ENCODE data around the gene GALNT4.

Gene GALNT4

DNA sequence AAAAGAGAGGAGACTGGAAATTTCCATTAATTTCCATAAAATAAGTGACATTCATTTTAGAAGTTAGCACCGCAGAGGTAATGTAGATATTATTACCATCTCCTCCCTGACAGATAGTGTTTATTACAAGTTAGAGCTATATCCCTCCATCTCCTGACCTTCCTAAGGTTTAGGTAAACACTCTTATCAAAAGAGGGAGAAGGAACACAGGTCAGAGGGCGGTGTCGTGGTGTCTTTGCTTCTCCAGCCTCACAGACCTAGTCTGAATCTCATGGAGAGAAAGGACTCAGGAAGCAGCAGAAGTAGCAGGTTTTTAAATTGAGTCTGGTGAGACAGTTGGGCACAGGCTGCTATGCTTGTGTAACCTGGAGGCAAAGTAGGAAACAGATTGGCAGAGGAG lies 12.8 kb upstream of the GALNT4 start:
- DNase-seq (ENCODE audit: low read depth in 1 of 2, low spot score in 1 of 2): no peak

DNA sequence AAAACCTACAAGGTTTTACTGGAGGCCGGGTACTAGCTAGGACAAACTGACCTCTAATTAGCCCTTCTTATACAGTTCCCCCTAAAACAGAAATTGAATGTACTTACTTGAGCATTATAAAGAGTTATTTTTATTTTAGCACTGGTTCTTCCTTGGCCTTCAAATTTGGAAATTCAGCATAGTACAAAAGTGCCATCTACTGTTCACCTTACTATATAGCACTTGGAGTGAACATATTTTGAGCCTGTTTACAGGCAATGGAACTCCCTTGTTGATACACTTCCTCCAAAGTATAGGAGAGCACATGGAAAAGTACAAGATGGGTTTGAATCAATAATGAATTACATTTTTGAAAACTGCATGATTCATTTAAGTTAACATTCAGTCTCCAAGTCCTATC lies 5.1 kb upstream of the GALNT4 start:
- no peak for DNase-seq (ENCODE audit: low read depth in 1 of 2, low spot score in 1 of 2)

DNA sequence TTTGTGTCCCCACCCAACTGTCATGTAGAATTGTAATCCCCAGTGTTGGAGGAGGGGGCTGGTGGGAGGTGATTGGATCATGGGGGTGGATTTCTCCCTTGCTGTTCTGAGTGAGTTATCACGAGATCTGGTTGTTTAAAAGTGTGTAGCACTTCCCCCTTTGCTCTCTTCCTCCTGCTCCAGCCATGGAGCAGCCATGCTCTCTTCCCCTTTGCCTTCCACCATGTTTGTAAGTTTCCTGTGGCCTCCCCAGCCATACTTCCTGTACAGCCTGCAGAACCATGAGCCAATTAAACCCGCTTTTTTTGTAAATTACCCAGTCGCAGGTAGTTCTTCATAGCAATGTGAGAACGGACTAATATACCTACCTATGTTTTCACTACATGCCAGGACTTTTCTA lies 3.8 kb upstream of the GALNT4 start:
- DNase-seq (ENCODE audit: low read depth in 1 of 2, low spot score in 1 of 2): no peak

DNA sequence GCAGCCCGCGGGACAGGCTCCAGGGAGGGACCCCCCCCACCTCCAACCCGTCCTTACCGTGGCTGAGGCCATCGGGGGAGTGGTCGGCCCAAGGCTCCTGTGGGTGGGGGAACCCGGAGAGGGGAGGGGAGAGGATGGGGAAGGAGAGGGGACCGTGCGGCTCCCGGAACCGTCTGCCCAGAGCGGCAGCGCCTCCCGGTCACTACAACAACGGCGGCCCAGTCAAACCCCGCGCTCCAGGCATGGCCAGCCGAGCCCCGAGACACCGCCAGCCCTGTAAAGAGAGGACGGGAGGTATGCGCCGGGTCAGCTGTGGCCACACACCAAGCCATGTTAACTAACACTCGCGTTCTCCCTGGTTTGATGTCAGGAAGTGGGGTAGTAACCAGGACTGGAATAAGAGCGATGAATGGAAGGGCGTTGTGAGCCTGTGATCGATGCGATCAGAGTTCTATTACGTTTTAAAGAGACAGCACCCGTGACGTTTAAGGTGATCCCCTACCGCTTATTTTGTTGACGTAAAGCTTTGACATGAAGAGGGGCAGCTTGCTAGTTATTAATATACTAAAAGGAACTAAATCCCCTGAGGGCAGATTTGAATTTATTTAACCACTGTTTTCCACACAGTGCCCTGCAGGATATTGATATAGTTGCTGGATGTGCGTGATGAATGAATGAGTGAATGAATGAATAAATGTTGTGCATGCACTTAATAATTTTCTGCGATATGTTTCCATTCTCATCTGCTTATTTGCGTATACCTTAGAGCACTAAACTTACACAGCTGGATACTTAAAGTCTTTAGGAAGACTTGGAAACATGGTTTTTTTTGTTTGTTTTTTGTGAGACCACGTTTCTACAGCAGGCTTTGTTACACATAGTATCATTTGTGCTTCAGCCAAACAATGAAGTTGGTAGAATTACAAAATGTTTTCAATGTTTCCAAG lies 1.5 kb upstream of the GALNT4 start, which contains the start of gene POC1B:
TSS of gene POC1B (minus strand) at position 224 of the 947 bp plus-strand sequence. CDS start at position 72, 152 bp downstream.
- DNase-seq (ENCODE audit: low read depth in 1 of 2, low spot score in 1 of 2): peak; percentile 35 to 63

DNA sequence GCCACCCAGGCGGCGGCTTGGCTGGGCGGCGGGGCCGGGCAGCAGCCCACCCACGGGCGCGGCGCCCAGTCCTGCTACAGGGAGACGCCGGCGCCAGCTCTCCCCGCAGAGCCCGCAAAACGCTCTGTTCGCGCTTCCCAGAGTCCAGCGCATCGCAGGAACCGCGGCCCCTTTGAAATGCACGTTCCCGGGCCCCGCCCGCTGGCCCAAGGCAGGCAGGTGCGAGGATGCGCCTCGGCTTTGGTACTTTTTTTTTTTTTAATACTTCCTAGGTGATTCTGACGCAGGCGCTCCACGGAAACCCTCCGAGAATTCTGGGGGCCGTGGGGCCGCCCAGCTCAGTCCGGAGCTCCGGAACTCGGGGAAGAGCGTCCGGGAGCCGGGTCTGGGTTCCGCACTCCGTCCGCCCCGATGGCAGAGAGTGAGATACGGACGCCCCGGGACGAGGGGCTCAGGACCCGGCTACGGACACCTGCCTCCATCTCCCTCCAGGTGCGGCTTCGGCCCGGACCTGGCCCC lies 768 bp upstream of the GALNT4 start:
- peak; percentile 12 to 22 for DNase-seq (ENCODE audit: low read depth in 1 of 2, low spot score in 1 of 2)

DNA sequence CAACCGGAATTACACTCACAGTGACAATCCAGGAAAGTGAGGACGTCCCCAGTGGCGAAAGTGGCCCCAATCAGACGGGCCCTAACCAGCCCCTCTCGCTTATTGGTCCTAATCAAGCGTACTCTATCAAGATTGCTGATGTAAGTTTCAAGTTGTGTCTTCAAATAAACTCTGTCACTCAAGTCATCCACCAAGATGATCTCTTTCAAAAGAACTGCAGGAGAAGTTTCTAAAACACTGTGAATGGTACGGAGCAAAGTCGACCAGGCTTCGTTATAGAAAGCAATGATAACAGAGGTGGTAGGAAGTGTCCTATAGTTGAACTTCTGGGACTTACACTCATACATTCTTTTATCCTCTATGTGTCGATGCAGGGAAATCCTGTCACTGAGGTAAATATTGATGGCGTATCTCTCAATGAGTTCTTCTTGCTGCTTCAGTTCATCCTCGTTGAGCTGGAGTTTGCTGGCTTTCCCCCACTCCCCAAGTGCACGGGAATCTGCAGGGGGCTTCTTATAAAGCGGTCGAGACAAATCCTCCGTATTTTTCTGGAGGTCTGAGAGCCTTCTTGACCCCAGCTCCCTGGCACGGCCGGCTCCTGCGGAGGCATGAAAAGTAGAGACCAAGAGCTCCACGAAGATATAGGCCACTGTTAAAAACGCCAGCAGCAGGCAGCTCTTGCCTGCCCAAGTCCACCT lies 604 bp downstream of the GALNT4 start:
- no peak for DNase-seq (ENCODE audit: low read depth in 1 of 2, low spot score in 1 of 2)

DNA sequence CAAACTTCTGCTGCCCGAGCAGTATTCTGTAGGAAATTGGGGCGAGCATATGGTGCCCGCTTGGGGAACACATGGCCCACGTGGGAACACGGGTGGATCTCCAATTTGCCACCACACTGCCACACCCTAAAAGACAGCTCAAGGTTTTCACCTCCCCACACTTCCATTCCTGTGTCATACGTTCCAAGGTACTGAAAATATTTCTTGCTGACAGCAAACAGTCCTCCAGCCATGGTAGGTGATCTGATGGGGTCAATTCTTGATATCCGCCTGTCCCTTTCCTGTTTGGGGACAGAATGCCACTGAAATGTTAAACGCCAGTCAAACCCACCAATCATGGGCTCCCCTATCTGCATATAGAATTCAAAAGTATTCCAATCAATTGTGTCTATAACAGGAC lies 1.2 kb downstream of the GALNT4 start:
- DNase-seq (ENCODE audit: low read depth in 1 of 2, low spot score in 1 of 2): no peak

GRCh38 chr12:89521364-89522223 lies 3.0 kb downstream of the GALNT4 start:
- no peak for DNase-seq (ENCODE audit: low read depth in 1 of 2, low spot score in 1 of 2)

GRCh38 chr12:89517720-89518119 lies 6.9 kb downstream of the GALNT4 start:
- no peak for DNase-seq (ENCODE audit: low read depth in 1 of 2, low spot score in 1 of 2)

DNA sequence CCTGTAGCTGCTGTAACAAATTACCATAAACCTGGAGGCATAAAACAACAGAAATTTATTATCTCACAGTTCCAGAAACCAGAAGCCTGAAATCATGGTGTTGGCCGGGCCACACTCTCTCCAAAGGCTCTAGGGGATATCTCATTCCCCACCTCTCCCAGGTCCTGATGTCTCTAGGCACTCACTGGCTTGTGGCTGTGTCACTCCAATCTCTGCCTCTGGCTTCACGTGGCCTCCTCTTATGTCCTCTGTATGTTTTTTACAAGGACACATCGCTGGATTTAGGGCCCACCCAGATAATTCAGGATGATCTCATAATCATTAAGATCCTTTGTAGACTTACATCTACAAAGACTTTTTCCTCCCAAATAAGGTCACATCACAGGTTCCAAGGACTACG lies 8.0 kb downstream of the GALNT4 start:
- no peak for DNase-seq (ENCODE audit: low read depth in 1 of 2, low spot score in 1 of 2)

- no peak for DNase-seq (ENCODE audit: low read depth in 1 of 2, low spot score in 1 of 2)
Measured at GRCh38 chr12:89514751-89515150, 9.8 kb downstream of the GALNT4 start.

GRCh38 chr12:89513544-89513943 lies 11.1 kb downstream of the GALNT4 start:
- no peak for DNase-seq (ENCODE audit: low read depth in 1 of 2, low spot score in 1 of 2)

DNA sequence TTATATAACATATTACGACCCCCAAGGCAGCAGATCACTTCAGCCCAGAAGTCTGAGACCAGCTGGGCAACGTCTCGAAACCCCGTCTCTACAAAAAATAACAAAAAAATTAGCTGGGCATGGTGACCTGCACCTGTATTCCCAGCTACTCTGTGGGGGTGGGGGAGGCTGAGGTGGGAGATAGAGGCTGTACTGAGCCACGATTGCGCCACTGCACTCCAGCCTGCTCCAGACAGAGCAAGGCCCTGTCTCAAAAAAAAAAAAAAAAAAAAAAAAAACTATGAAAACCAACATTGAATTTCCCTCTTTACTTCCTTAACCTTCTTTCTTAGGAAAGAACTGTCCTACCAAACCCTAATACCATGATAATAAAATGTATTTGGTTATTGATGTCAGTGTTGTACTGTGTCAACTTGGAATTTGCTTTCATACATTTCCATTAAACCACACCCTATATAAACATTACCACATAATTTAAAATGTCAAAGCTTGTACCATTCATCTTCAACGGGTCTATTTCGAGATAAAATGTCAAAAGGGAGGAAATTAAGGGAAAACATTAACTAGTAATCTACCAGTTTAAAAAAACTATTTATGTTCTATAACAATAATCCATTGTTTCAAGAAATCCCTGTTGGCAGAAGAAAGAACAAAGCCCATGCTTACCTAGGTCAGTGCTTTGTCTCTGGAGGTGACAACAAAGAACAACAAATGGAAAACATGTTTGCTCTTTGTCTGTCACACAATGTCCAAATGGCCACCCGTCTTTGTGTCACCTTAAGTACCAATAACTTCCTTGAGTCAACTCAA lies 17.4 kb downstream of the GALNT4 start:
- no peak for DNase-seq (ENCODE audit: low read depth in 1 of 2, low spot score in 1 of 2)

DNA sequence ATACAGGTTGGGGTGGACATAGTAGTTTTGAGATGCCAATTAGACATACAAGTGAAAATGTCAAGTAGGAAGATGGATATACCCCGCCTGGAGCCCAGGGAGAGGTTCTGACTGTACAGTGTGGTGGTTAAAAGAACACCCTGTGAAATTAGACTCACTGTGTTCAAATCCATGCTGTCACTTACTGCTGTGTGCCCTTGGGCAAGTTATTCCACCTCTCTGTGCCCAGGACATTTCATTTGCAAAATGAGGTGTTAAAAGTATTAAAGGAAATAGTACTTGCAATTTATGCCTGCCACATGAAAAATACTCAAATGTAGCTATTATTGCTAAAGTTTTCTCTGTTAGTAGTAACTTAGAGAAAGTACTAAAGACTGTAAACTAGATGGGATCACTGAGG lies 18.5 kb downstream of the GALNT4 start:
- no peak for DNase-seq (ENCODE audit: low read depth in 1 of 2, low spot score in 1 of 2)

- no peak for DNase-seq (ENCODE audit: low read depth in 1 of 2, low spot score in 1 of 2)
Measured at GRCh38 chr12:89504560-89505346, 19.8 kb downstream of the GALNT4 start.

DNA sequence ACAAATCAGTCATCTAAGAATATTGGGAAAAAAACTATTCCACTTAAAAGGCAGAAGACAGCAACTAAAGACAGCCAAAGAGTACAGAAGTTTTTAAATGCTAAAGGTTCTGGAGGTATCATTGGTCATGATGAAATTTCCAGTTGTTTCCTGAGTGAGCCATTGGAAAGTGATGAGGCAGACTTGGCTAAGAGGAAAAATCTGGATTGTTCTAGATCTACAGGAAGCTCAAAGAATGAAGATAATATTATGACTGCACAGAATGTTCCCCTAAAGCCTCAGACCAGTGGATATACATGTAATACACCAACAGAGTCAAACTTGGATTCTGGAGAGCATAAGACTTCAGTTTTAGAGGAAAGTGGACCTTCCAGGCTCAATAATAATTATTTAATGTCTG lies 22.8 kb downstream of the GALNT4 start:
- no peak for DNase-seq (ENCODE audit: low read depth in 1 of 2, low spot score in 1 of 2)

- no peak for DNase-seq (ENCODE audit: low read depth in 1 of 2, low spot score in 1 of 2)
Measured at GRCh38 chr12:89499857-89500256, 24.7 kb downstream of the GALNT4 start.

DNA sequence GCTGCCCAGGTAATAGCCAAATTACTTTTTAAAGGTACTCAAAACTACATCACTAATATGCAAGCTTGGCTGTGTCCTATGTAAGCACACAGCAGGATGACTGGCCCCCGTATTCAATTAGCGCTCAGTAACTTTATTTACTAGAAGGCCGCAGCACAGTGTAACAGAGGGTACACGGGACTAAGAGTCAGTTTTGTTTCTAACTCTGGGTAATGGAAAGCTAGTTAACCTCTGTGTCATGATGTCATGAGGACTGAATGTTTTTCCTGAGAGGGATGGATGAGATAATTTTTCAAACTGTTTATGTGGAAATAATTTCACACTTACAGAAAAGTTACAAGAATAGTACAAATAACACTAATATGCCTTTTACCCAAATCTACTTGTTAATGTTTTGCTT lies 27.1 kb downstream of the GALNT4 start:
- no peak for DNase-seq (ENCODE audit: low read depth in 1 of 2, low spot score in 1 of 2)

DNA sequence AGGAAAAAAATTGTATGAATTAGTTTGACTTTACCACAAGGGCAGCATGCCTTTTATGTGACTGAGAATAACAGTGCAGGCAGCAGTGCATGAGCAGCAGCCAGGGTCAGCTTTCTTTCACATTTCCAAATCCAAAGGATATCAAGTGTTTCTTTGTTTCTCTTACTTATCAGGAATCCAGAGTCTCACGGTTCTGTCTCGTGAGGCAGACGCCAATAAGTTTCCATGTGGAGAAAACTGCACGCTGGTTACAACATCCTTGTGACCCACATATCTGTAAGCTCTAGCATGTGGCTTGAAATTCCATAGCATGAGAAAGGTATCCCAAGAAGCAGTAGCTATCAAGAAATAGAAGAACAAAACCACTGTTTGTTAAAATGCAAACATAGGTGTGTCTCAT lies 27.6 kb downstream of the GALNT4 start:
- no peak for DNase-seq (ENCODE audit: low read depth in 1 of 2, low spot score in 1 of 2)

All from stimulated activated CD4-positive, alpha-beta T cell treated with anti-CD3 and anti-CD28 coated beads, Interleukin-15, amount 100 ng/mL, for 1 hour (primary cell).